Trophoblast cell (in vitro differentiated cells and primary cell): ENCODE data around the gene SWI5.
A peak's percentile ranks its signal among the peaks of the same experiment; 100 is the strongest.

Experiments
- DNase-seq, 2 donors: peaks; one replicate each; pipeline ENCODE4 v3.0.0-alpha.2; 2016
- H2AFZ ChIP-seq: 2 replicates; pipeline ENCODE4 v1.6.1; 2013; ENCODE audit warnings: low read length, moderate library complexity, mild to moderate bottlenecking; ENCODE audit not compliant: insufficient read depth, poor library complexity
- H2AK5ac ChIP-seq: 2 replicates; pipeline ENCODE4 v1.6.1; 2013; ENCODE audit warnings: mild to moderate bottlenecking, low read length
- H2BK120ac ChIP-seq: 2 replicates; pipeline ENCODE4 v1.6.1; 2013; ENCODE audit warnings: low read length, mild to moderate bottlenecking, moderate library complexity; ENCODE audit not compliant: insufficient read depth, poor library complexity
- H2BK12ac ChIP-seq: 2 replicates; pipeline ENCODE4 v1.6.1; 2013; ENCODE audit warnings: mild to moderate bottlenecking, low read length, moderate library complexity
- H2BK5ac ChIP-seq: 2 replicates; pipeline ENCODE4 v1.6.1; 2013; ENCODE audit warnings: low read length, low read depth, moderate library complexity, mild to moderate bottlenecking; ENCODE audit not compliant: poor library complexity
- H3K14ac ChIP-seq: 2 replicates; pipeline ENCODE4 v1.6.1; 2013; ENCODE audit warnings: mild to moderate bottlenecking, low read length
- H3K18ac ChIP-seq: 2 replicates; pipeline ENCODE4 v1.6.1; 2013; ENCODE audit warnings: mild to moderate bottlenecking, low read length
- H3K23ac ChIP-seq: 2 replicates; pipeline ENCODE4 v1.6.1; 2013; ENCODE audit warnings: low read length
- H3K27ac ChIP-seq: 2 replicates; pipeline ENCODE4 v1.5.1; 2013; ENCODE audit warnings: low read depth, mild to moderate bottlenecking, inconsistent platforms, low read length, moderate library complexity
- H3K27me3 ChIP-seq: 2 replicates; pipeline ENCODE4 v1.6.1; 2013; ENCODE audit warnings: inconsistent platforms, mild to moderate bottlenecking, low read length, moderate library complexity; ENCODE audit not compliant: insufficient read depth
- H3K36me3 ChIP-seq, 2 experiments: 1 replicate in 1 of 2; 2 replicates in 1 of 2; pipeline ENCODE4 v1.6.1; 2013; ENCODE audit warnings: low read length in 2 of 2, mild to moderate bottlenecking in 2 of 2, moderate library complexity in 1 of 2; ENCODE audit not compliant: insufficient read depth in 2 of 2, control insufficient read depth in 1 of 2
- H3K4ac ChIP-seq: 2 replicates; pipeline ENCODE4 v1.6.1; 2013; ENCODE audit warnings: low read depth, mild to moderate bottlenecking, low read length, moderate library complexity
- H3K4me1 ChIP-seq, 2 experiments: 1 replicate in 1 of 2; 2 replicates in 1 of 2; pipeline ENCODE4 v1.6.1; 2013; ENCODE audit warnings: low read length in 2 of 2, mild to moderate bottlenecking in 2 of 2, moderate library complexity in 1 of 2; ENCODE audit not compliant: insufficient read depth in 2 of 2, control insufficient read depth in 1 of 2
- H3K4me2 ChIP-seq: 2 replicates; pipeline ENCODE4 v1.6.1; 2013; ENCODE audit warnings: inconsistent platforms, mild to moderate bottlenecking, low read length, moderate library complexity
- H3K4me3 ChIP-seq: 2 replicates; pipeline ENCODE4 v1.5.1; 2013; ENCODE audit warnings: mild to moderate bottlenecking, low read depth, low read length, inconsistent platforms
- H3K79me1 ChIP-seq: one replicate; pipeline ENCODE4 v1.6.1; 2013; ENCODE audit warnings: low read length
- H3K79me2 ChIP-seq: 2 replicates; pipeline ENCODE4 v1.6.1; 2013; ENCODE audit warnings: low read length, mild to moderate bottlenecking; ENCODE audit not compliant: control insufficient read depth, insufficient read depth, poor library complexity
- H3K9ac ChIP-seq: 2 replicates; pipeline ENCODE4 v1.6.1; 2013; ENCODE audit warnings: mild to moderate bottlenecking, low read length
- H3K9me3 ChIP-seq: 2 replicates; pipeline ENCODE4 v1.6.1; 2013; ENCODE audit warnings: low read depth, mild to moderate bottlenecking, control low read depth, inconsistent platforms, low read length; ENCODE audit not compliant: insufficient read depth
- H4K12ac ChIP-seq: 2 replicates; pipeline ENCODE4 v1.6.1; 2013; ENCODE audit warnings: low read depth, mild to moderate bottlenecking, low read length, moderate library complexity
- H4K8ac ChIP-seq: 2 replicates; pipeline ENCODE4 v1.6.1; 2013; ENCODE audit warnings: low read depth, mild to moderate bottlenecking, low read length, moderate library complexity
- H4K91ac ChIP-seq: one replicate; pipeline ENCODE4 v1.6.1; 2013; ENCODE audit warnings: low read depth, mild to moderate bottlenecking, low read length, moderate library complexity
- WGBS: extraction: QIAGEN DNeasy Blood & Tissue Kit; methylation state at CpG from one replicate; pipeline ENCODE4 v1.1.7; 2013; ENCODE audit warnings: missing lambda C conversion rate; ENCODE audit not compliant: insufficient read length, insufficient coverage; ENCODE audit errors: extremely low coverage; 5-methylcytosine and 5-hydroxymethylcytosine counted together

The SWI5 gene

DNA sequence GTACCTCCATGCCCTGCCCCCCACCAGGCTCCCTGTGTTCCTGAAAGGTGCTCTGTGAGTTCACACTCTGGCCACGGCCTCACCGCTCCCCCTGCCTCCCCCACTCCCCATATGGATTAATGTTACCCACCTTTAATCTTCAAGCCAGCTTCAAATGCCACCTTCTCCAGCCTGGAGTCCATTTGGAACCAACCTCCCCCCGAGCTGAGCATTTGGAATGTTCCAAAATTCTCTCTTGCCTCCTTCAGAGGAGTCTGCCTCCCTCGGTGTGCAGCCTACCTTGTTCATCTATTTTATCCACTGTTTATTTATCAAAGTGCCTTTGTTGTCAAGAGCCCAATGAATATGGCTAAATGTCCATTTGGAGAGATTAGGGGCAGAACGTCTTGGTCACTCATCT, 4.6 kb upstream of the SWI5 start:
- Histone ChIP-seq H4K91ac (peak overlapping the region; percentile 40), H3K27ac (peak overlapping the region; percentile 57), H3K14ac (peak overlapping the region; percentile 14), H2BK12ac (no peak overlapping the region), H3K18ac (no peak overlapping the region), H3K4ac (no peak overlapping the region), H3K9me3 (peaks cover 3% of the 10 kb centered on the region), H4K12ac (no peak overlapping the region), H3K4me2 (peak overlapping the region; percentile 29), H2BK120ac (no peak overlapping the region), H2AK5ac (no peak overlapping the region), H3K9ac (no peak overlapping the region), H4K8ac (no peak overlapping the region), H3K27me3 (no peaks in the 10 kb centered on the region), H3K79me1 (peaks cover 13% of the 10 kb centered on the region), H2BK5ac (no peak overlapping the region), H3K79me2 (peaks cover 12% of the 10 kb centered on the region), H3K4me3 (no peak overlapping the region), H3K36me3 (peaks cover 43 to 52% of the 10 kb centered on the region in 2 experiments), H3K23ac (no peak overlapping the region), H3K4me1 (peaks cover 4 to 14% of the 10 kb centered on the region in 2 experiments), H2AFZ (no peak overlapping the region)
- DNase-seq: no peak
- WGBS: no CpG with 5 or more reads among the region's 5 CpGs

DNA sequence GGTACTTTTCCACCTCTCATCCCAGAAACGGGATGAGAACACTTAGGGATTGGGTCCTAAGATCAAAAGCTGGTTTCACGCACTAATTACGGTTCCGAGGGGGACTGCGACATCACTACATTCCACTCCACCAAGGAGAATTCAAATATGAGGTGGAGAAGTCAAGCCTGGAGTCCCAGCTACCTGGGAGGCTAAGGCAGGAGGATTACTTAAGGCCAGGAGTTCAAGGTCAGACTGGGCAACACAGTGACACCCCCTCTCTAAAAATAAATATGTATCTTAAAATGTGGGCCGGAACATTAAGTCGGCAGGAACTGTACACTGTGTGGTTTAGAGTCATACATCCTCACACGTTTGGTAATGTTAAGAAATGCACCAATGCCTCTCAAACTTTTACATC, 1.8 kb upstream of the SWI5 start:
- H3K4me3 ChIP-seq: no peak overlapping the region
- peaks cover 15 to 26% of the 10 kb centered on the region in 2 experiments for H3K4me1 ChIP-seq
- no peak overlapping the region for H3K4me2 ChIP-seq
- no peak for DNase-seq
- H3K9me3 ChIP-seq: no peaks in the 10 kb centered on the region
- H2AK5ac ChIP-seq: no peak overlapping the region
- H2BK120ac ChIP-seq: no peak overlapping the region
- no peak overlapping the region for H3K27ac ChIP-seq
- no CpG with 5 or more reads among the region's 8 CpGs for WGBS
- no peak overlapping the region for H4K8ac ChIP-seq
- H2BK12ac ChIP-seq: no peak overlapping the region
- H3K9ac ChIP-seq: no peak overlapping the region
- peaks cover 19% of the 10 kb centered on the region for H3K79me2 ChIP-seq
- H4K91ac ChIP-seq: no peak overlapping the region
- no peak overlapping the region for H3K18ac ChIP-seq
- H4K12ac ChIP-seq: no peak overlapping the region
- no peaks in the 10 kb centered on the region for H3K27me3 ChIP-seq
- no peak overlapping the region for H2BK5ac ChIP-seq
- H3K4ac ChIP-seq: peak overlapping the region; percentile 66
- peaks cover 19% of the 10 kb centered on the region for H3K79me1 ChIP-seq
- peaks cover 19 to 27% of the 10 kb centered on the region in 2 experiments for H3K36me3 ChIP-seq
- no peak overlapping the region for H2AFZ ChIP-seq
- H3K14ac ChIP-seq: no peak overlapping the region
- H3K23ac ChIP-seq: no peak overlapping the region

DNA sequence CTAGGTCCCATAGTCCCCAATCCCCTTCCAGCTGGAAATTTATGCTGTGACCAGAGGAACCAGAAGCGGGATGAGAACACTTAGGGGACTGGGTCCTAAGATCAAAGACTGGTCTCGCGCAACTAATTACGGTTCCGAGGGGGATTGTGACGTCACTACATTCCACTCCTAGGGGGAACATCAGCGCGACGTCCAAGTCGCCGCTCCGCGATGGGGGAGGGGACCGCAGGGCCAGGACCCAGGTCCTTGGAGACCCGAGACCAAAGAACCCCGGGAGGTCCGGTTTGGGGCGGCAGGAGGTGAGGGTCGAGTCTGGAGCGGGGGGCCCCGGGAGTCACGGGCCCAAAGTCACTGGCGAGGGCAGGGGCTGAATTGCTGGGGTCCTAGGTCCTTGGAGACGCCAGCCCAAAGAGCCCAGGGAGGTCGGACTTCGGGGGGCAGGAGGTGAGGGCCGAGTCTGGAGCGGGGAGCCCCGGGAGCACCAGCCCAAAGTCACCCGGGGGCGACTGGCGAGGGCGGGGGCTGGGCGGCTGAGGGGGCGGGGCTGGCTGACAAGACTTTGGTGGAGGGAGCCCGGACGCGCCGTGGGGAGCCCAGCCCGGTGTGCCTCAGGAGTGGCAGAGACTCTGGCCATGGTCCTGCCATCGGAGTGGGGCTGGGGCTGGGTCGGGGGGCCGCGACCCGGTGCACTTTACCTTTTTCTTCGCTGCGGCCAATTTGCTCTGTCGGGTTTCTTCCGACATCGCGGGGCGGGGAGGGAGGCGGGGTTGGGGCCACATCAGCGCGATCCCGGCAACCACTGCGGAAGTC, 673 bp upstream of the SWI5 start, which contains the start of gene GOLGA2:
Gene GOLGA2 (minus strand): TSS at position 810 of the 810 bp plus-strand sequence. CDS start 31 bp downstream, at position 779.
- no CpG with 5 or more reads among the region's 57 CpGs for WGBS
- H2BK12ac ChIP-seq: peak within 1 kb of the TSS; percentile 34
- H3K4ac ChIP-seq: peak within 1 kb of the TSS; percentile 99
- peak in 1 of 2 donors; percentile 50 for DNase-seq
- H2BK120ac ChIP-seq: peak within 1 kb of the TSS; percentile 99
- peak within 1 kb of the TSS; percentile 86 for H3K27ac ChIP-seq
- peak within 1 kb of the TSS; percentile 97 for H4K8ac ChIP-seq
- peaks cover 21% of the 10 kb centered on the region for H3K79me1 ChIP-seq
- peaks cover 19% of the 10 kb centered on the region for H3K79me2 ChIP-seq
- peak within 1 kb of the TSS; percentile 92 for H3K9ac ChIP-seq
- peak within 1 kb of the TSS; percentile 100 for H4K91ac ChIP-seq
- H4K12ac ChIP-seq: peak within 1 kb of the TSS; percentile 86
- H3K23ac ChIP-seq: no peak within 1 kb of the TSS
- no peaks in the 10 kb centered on the region for H3K27me3 ChIP-seq
- H3K4me2 ChIP-seq: peak within 1 kb of the TSS; percentile 99
- H2AK5ac ChIP-seq: peak within 1 kb of the TSS; percentile 94
- peaks cover 16 to 20% of the 10 kb centered on the region in 2 experiments for H3K36me3 ChIP-seq
- no peaks in the 10 kb centered on the region for H3K9me3 ChIP-seq
- H3K4me3 ChIP-seq: peak within 1 kb of the TSS; percentile 89
- H2BK5ac ChIP-seq: peak within 1 kb of the TSS; percentile 97
- peaks cover 18 to 30% of the 10 kb centered on the region in 2 experiments for H3K4me1 ChIP-seq
- H2AFZ ChIP-seq: peak within 1 kb of the TSS; percentile 99
- H3K18ac ChIP-seq: peak within 1 kb of the TSS; percentile 99
- peak within 1 kb of the TSS; percentile 100 for H3K14ac ChIP-seq

DNA sequence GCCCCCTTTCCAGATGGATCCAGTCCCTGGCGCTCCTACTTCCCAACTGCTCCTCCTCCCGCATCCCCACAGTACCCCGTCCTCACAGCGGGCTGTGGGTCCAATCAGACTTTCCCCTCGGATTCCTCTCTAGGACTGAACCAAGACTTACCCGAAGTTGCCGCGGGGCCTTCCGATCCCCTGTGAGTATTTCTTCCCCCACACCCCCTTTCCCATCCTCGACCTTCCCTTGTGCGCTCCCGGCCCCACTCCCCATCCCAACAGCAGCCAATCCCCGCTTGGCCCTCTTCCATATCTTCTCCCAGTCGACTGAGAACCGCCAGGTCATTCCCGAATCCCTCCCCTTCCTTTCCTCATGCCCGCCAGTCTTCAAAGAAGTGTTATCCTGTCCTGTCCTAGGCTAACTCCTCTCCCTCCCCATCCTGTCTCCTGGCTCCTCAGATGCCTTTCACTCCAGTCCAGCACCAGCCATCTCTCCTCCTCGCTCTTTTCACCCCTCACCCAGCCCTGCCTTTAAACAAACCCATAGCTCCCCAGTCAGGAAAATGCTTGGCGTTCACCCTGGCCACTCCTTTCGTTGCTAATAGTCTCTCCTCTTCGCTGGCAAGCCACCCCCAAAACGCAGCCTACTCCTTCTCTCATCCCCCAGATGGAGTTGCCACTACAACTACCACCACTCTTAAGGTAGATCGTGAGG, 646 bp downstream of the SWI5 start:
- peaks cover 14 to 21% of the 10 kb centered on the region in 2 experiments for H3K4me1 ChIP-seq
- H4K91ac ChIP-seq: peak overlapping the region; percentile 64
- peak overlapping the region; percentile 84 for H4K12ac ChIP-seq
- peak overlapping the region; percentile 91 for H3K14ac ChIP-seq
- peak overlapping the region; percentile 80 for H3K4me3 ChIP-seq
- H3K79me2 ChIP-seq: peaks cover 19% of the 10 kb centered on the region
- peak overlapping the region; percentile 23 for H3K27ac ChIP-seq
- peaks cover 12 to 14% of the 10 kb centered on the region in 2 experiments for H3K36me3 ChIP-seq
- peak overlapping the region; percentile 25 for H2BK120ac ChIP-seq
- H2AFZ ChIP-seq: peak overlapping the region; percentile 67
- H3K9me3 ChIP-seq: no peaks in the 10 kb centered on the region
- H3K23ac ChIP-seq: no peak overlapping the region
- peak overlapping the region; percentile 49 for H2BK5ac ChIP-seq
- H3K4ac ChIP-seq: peak overlapping the region; percentile 58
- H3K27me3 ChIP-seq: no peaks in the 10 kb centered on the region
- peak in 1 of 2 donors; percentile 10 for DNase-seq
- H3K18ac ChIP-seq: peak overlapping the region; percentile 52
- no CpG with 5 or more reads among the region's 23 CpGs for WGBS
- peak overlapping the region; percentile 84 for H3K9ac ChIP-seq
- peak overlapping the region; percentile 99 for H3K4me2 ChIP-seq
- peak overlapping the region; percentile 11 for H2BK12ac ChIP-seq
- H3K79me1 ChIP-seq: peaks cover 21% of the 10 kb centered on the region
- H4K8ac ChIP-seq: peak overlapping the region; percentile 70
- peak overlapping the region; percentile 82 for H2AK5ac ChIP-seq
